WTC11 (cell line): ENCODE data around the gene HOXB5. TPM values are rescaled to one million over a fixed set of nuclear protein-coding genes. Genes with fewer than 3 reads are reported as not detected.

Experiments used
- ATAC-seq: fragments of 200-7000 bp; cut with Tn5 transposase; 2 replicates; pipeline ENCODE4 v1.10.0; 2021; ENCODE audit warnings: mild to moderate bottlenecking, moderate library complexity
- CTCF ChIA-PET: fragments of 300-600 bp; sonication (Branson Sonifier 250); formaldehyde crosslinking; loops from one replicate; lab custom pipeline; 2021; ENCODE audit warnings: antibody characterized with exemption; lab: Charles Lee
- POLR2A ChIA-PET: fragments of 350-600 bp; sonication (Branson Sonifier 250); formaldehyde crosslinking; loops from one replicate; lab custom pipeline; 2021; ENCODE audit warnings: antibody characterized with exemption; lab: Charles Lee
- DNase-seq: peaks from one replicate; pipeline ENCODE4 v3.0.0; 2021; ENCODE audit warnings: low spot score
- H3K27ac Mint-ChIP-seq: 2 replicates; pipeline ENCODE4 v1.8.0; 2021; ENCODE audit warnings: mixed read lengths
- H3K27me3 Mint-ChIP-seq: 2 replicates; pipeline ENCODE4 v1.8.0; 2021; ENCODE audit warnings: low read depth, mild to moderate bottlenecking, moderate library complexity, mixed read lengths
- H3K36me3 Mint-ChIP-seq: 2 replicates; pipeline ENCODE4 v1.8.0; 2021; ENCODE audit warnings: mixed read lengths
- H3K4me1 Mint-ChIP-seq: 2 replicates; pipeline ENCODE4 v1.8.0; 2022; ENCODE audit warnings: mixed read lengths
- H3K4me3 Mint-ChIP-seq: 2 replicates; pipeline ENCODE4 v1.8.0; 2021; ENCODE audit warnings: mild to moderate bottlenecking, moderate library complexity, mixed read lengths
- H3K9me3 Mint-ChIP-seq: 2 replicates; pipeline ENCODE4 v1.8.0; 2021; ENCODE audit warnings: mixed read lengths
- ATF1 ChIP-seq: sonication (generic); formaldehyde crosslinking; IDR thresholded peaks from 2 replicates; pipeline ENCODE4 v1.8.1; 2023; ENCODE audit warnings: mild to moderate bottlenecking, moderate library complexity, missing genetic modification reagents
- CBFB ChIP-seq: sonication (generic); formaldehyde crosslinking; IDR thresholded peaks from 2 replicates; pipeline ENCODE4 v1.8.1; 2022; ENCODE audit warnings: mild to moderate bottlenecking, low read depth, missing genetic modification reagents
- EMX1 ChIP-seq: fragments of 250-450 bp; sonication (Bioruptor Pico); IDR thresholded peaks from 2 replicates; pipeline ENCODE4 v1.8.0; 2021; ENCODE audit warnings: mild to moderate bottlenecking
- FOXK1 ChIP-seq: sonication (generic); formaldehyde crosslinking; IDR thresholded peaks from 2 replicates; pipeline ENCODE4 v1.8.0; 2022; ENCODE audit warnings: mild to moderate bottlenecking, moderate library complexity, missing genetic modification reagents
- FOXP1 ChIP-seq: sonication (generic); formaldehyde crosslinking; IDR thresholded peaks from 2 replicates; pipeline ENCODE4 v1.8.0; 2022; ENCODE audit warnings: missing genetic modification reagents, mild to moderate bottlenecking, moderate library complexity, borderline replicate concordance
- GRHL2 ChIP-seq: fragments of 250-450 bp; sonication (Bioruptor Pico); IDR thresholded peaks from 2 replicates; pipeline ENCODE4 v1.8.0; 2022; ENCODE audit warnings: mild to moderate bottlenecking, moderate library complexity; ENCODE audit not compliant: insufficient replicate concordance, severe bottlenecking
- GTF2I ChIP-seq: fragments of 250-450 bp; sonication (Bioruptor Pico); conservative IDR thresholded peaks from 2 replicates; pipeline ENCODE4 v1.4.0; 2021; ENCODE audit warnings: mild to moderate bottlenecking
- JUN ChIP-seq: sonication (generic); formaldehyde crosslinking; IDR thresholded peaks from 2 replicates; pipeline ENCODE4 v1.8.0; 2023; ENCODE audit warnings: mild to moderate bottlenecking, missing genetic modification reagents
- NFYB ChIP-seq: sonication (generic); formaldehyde crosslinking; conservative IDR thresholded peaks from 2 replicates; pipeline ENCODE4 v1.8.0; 2022; ENCODE audit warnings: low read depth, missing genetic modification reagents
- NR1H2 ChIP-seq: sonication (generic); formaldehyde crosslinking; IDR thresholded peaks from 2 replicates; pipeline ENCODE4 v1.9.0; 2021; ENCODE audit warnings: mild to moderate bottlenecking, moderate library complexity, missing genetic modification reagents
- SOX15 ChIP-seq: fragments of 250-450 bp; sonication (Bioruptor Pico); IDR thresholded peaks from 2 replicates; pipeline ENCODE4 v1.9.0; 2021; ENCODE audit warnings: mild to moderate bottlenecking
- total RNA-seq: library from RNA; stranded (reverse); gene quantifications from 3 replicates; pipeline ENCODE4 v1.2.3, GENCODE V29; 2021
- TF ChIP-seq, protein P1 (sequence below): sonication (generic); formaldehyde crosslinking; IDR thresholded peaks from 2 replicates; pipeline ENCODE4 v1.8.0; 2022; ENCODE audit warnings: mild to moderate bottlenecking, missing genetic modification reagents
- TF ChIP-seq, protein P2 (sequence below): sonication (generic); formaldehyde crosslinking; IDR thresholded peaks from 2 replicates; pipeline ENCODE4 v1.8.0; 2022; ENCODE audit warnings: missing genetic modification reagents
- TF ChIP-seq, protein P3 (sequence below): fragments of 250-450 bp; sonication (Bioruptor Pico); IDR thresholded peaks from 2 replicates; pipeline ENCODE4 v2.1.2; 2022; ENCODE audit warnings: mild to moderate bottlenecking, moderate library complexity
- TF ChIP-seq, protein P4 (sequence below): fragments of 200-600 bp; IDR thresholded peaks from 2 replicates; pipeline ENCODE4 v1.8.0; 2022; ENCODE audit warnings: antibody characterized with exemption
- TF ChIP-seq, protein P5 (sequence below): sonication (generic); formaldehyde crosslinking; IDR thresholded peaks from 2 replicates; pipeline ENCODE4 v1.8.1; 2023; ENCODE audit warnings: mild to moderate bottlenecking, missing genetic modification reagents
- TF ChIP-seq, protein P6 (sequence below): sonication (generic); formaldehyde crosslinking; IDR thresholded peaks from 2 replicates; pipeline ENCODE4 v1.8.0; 2023; ENCODE audit warnings: missing genetic modification reagents
- TF ChIP-seq, protein P7 (sequence below): sonication (generic); formaldehyde crosslinking; IDR thresholded peaks from 2 replicates; pipeline ENCODE4 v1.8.0; 2022; ENCODE audit warnings: mild to moderate bottlenecking, missing genetic modification reagents

The HOXB5 gene
- total RNA-seq, 1 experiment from 2014 or later = not detected

DNA sequence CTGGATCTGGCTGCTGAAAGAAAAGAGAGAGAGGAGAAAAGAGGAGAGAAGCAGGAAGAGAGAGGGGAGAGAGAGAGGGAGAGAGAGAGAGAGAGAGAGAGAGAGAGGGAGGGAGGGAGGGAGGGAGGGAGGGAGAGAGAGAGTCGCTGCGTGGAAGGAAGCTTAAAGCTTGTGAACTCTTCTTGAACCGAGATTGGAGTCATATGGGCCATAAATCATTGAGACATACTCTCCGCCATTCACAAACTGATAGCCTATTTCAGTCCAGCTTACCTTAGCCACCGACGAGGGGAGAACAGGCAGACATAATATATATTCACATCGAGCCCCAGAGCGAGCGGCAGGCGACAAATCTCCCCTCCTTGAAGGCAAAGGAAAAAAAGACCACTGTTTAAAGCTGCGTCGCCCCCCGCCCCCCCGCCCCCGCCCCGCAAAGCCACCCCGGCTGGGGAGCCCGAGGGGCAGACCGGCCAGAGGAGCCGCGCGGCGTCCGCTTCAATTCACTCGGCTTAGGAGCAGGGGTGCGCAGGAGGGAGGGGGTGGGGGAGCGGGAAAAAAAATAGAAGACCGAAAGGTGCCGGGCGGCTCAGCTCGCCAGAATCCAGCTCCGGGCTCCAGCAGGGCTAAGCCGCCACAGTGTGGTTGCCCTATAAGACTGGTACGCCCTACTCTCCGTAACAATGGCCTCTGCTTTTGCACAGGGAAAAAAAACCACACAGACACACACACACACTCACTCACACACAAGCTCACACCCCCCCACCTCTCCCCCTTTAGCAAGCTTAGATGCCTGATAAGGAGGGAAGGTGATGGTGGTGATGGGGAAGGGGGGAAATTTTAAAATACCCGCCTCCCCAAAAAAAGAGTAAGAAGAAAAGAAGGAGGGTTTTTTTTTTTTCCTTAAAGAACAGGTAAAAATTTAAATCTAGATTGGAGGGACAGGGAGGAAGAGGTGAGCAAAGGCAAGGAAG, 38.0 kb downstream of the HOXB5 start (continued):
- TF ChIP-seq NR1H2 (CRISPR knock-in tag) = no peak
- TF ChIP-seq, all 79 proteins: peak for 0

DNA sequence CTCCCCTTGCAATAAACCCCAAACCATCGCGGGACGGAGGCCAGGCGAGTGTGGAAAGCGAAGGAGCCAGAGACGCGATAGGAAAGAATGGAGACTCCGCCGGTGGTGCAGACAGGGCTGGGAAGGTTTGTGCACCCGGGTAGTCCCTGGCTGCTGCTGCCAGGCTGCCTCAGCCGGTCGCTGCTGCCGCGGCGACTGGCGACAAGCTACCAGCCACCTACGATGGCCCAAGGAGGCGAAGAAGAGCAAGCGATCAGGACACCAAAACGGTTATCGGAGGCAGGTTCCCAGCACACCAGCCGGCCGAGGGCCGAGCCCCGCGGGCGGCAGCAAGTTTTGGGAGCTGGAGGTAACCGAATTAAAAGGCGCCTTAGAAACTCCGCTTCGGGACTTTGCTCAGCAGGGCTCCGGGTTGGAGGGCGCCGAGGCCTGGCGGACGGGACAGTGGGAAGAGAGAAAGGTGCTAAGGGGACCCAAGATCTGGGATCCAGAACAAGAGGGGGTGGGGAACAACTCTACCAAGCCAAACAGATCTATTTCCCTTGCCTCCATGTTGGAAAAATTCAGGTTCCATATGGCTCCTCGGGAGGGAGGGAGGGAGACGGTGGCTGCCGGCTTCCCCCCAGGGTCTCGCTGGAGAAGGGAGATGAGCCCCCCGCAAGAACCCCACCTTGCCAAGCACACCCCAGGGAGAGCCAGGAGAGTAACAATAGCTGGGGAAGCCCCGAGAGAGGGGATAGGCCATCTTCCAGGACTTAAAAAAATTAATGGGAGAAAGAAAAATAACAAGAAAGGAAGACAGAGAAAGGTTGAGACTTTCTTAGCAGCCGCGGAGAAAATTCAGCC, 38.9 kb downstream of the HOXB5 start:
- Mint-ChIP-seq H3K9me3 (no peaks in the 10 kb centered on the region), H3K4me1 (peaks cover 37% of the 10 kb centered on the region)
- POLR2A ChIA-PET = interaction anchor here (1.0 kb wide), 1 partner anchor 9 kb away, joined by 3 read pairs; no protein-coding TSS in a partner anchor
- TF ChIP-seq, protein P1, sequence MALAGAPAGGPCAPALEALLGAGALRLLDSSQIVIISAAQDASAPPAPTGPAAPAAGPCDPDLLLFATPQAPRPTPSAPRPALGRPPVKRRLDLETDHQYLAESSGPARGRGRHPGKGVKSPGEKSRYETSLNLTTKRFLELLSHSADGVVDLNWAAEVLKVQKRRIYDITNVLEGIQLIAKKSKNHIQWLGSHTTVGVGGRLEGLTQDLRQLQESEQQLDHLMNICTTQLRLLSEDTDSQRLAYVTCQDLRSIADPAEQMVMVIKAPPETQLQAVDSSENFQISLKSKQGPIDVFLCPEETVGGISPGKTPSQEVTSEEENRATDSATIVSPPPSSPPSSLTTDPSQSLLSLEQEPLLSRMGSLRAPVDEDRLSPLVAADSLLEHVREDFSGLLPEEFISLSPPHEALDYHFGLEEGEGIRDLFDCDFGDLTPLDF (CRISPR knock-in tag) = no peak
- TF ChIP-seq, protein P2, sequence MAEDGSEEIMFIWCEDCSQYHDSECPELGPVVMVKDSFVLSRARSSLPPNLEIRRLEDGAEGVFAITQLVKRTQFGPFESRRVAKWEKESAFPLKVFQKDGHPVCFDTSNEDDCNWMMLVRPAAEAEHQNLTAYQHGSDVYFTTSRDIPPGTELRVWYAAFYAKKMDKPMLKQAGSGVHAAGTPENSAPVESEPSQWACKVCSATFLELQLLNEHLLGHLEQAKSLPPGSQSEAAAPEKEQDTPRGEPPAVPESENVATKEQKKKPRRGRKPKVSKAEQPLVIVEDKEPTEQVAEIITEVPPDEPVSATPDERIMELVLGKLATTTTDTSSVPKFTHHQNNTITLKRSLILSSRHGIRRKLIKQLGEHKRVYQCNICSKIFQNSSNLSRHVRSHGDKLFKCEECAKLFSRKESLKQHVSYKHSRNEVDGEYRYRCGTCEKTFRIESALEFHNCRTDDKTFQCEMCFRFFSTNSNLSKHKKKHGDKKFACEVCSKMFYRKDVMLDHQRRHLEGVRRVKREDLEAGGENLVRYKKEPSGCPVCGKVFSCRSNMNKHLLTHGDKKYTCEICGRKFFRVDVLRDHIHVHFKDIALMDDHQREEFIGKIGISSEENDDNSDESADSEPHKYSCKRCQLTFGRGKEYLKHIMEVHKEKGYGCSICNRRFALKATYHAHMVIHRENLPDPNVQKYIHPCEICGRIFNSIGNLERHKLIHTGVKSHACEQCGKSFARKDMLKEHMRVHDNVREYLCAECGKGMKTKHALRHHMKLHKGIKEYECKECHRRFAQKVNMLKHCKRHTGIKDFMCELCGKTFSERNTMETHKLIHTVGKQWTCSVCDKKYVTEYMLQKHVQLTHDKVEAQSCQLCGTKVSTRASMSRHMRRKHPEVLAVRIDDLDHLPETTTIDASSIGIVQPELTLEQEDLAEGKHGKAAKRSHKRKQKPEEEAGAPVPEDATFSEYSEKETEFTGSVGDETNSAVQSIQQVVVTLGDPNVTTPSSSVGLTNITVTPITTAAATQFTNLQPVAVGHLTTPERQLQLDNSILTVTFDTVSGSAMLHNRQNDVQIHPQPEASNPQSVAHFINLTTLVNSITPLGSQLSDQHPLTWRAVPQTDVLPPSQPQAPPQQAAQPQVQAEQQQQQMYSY (CRISPR knock-in tag) = no peak
- TF ChIP-seq, protein P3, sequence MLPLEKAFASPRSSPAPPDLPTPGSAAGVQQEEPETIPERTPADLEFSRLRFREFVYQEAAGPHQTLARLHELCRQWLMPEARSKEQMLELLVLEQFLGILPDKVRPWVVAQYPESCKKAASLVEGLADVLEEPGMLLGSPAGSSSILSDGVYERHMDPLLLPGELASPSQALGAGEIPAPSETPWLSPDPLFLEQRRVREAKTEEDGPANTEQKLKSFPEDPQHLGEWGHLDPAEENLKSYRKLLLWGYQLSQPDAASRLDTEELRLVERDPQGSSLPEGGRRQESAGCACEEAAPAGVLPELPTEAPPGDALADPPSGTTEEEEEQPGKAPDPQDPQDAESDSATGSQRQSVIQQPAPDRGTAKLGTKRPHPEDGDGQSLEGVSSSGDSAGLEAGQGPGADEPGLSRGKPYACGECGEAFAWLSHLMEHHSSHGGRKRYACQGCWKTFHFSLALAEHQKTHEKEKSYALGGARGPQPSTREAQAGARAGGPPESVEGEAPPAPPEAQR = no peak
- TF ChIP-seq EMX1 (CRISPR knock-in tag) (no peak), JUN (CRISPR knock-in tag) (no peak)
- TF ChIP-seq, protein P4, sequence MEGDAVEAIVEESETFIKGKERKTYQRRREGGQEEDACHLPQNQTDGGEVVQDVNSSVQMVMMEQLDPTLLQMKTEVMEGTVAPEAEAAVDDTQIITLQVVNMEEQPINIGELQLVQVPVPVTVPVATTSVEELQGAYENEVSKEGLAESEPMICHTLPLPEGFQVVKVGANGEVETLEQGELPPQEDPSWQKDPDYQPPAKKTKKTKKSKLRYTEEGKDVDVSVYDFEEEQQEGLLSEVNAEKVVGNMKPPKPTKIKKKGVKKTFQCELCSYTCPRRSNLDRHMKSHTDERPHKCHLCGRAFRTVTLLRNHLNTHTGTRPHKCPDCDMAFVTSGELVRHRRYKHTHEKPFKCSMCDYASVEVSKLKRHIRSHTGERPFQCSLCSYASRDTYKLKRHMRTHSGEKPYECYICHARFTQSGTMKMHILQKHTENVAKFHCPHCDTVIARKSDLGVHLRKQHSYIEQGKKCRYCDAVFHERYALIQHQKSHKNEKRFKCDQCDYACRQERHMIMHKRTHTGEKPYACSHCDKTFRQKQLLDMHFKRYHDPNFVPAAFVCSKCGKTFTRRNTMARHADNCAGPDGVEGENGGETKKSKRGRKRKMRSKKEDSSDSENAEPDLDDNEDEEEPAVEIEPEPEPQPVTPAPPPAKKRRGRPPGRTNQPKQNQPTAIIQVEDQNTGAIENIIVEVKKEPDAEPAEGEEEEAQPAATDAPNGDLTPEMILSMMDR = no peak
- TF ChIP-seq, all 79 proteins: peak for 0
- ATAC-seq (no peak), DNase-seq (no peak)
- CTCF ChIA-PET = interaction anchor here (1.2 to 1.9 kb wide), 2 partner anchors 53 to 61 kb away, joined by 3 to 11 read pairs; no protein-coding TSS in a partner anchor
- no peaks in the 10 kb centered on the region for H3K36me3 Mint-ChIP-seq
- H3K27me3 Mint-ChIP-seq = peaks cover 100% of the 10 kb centered on the region; the same call in 1 of the 2 replicates
- no peak overlapping the region for H3K27ac Mint-ChIP-seq
- peak overlapping the region; percentile 58 for H3K4me3 Mint-ChIP-seq

DNA sequence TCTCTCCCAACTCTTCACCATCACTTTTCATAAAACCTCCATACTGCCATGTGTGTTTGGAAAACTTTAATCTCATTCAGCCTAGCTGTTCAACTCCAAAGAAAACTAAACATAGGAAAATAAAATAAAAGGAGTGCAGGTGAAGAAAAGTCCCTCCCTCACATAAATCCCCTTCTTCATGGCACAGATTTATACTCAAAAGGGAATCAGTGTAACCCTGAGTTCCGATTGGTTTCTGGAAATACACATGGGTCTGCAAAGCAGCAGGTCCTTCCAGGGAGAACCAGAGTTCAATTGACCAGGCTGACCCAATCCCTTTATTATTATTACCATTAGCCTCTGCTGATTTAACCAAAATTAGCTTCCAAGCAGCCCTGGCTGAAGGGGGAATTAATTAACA, 39.8 kb downstream of the HOXB5 start:
- Mint-ChIP-seq H3K27ac (no peak overlapping the region), H3K27me3 (peaks cover 100% of the 10 kb centered on the region; the same call in 1 of the 2 replicates), H3K4me3 (no peak overlapping the region), H3K36me3 (no peaks in the 10 kb centered on the region), H3K9me3 (no peaks in the 10 kb centered on the region), H3K4me1 (peaks cover 37% of the 10 kb centered on the region)
- DNase-seq (no peak), ATAC-seq (no peak)
- CTCF ChIA-PET = no interaction called here
- POLR2A ChIA-PET = no interaction called here
- TF ChIP-seq FOXP1 (CRISPR knock-in tag) (no peak), NFYB (CRISPR knock-in tag) (no peak), FOXK1 (CRISPR knock-in tag) (no peak), GRHL2 (CRISPR knock-in tag) (no peak), CBFB (no peak), SOX15 (no peak), GTF2I (CRISPR knock-in tag) (no peak), ATF1 (CRISPR knock-in tag) (no peak)
- TF ChIP-seq, protein P5, sequence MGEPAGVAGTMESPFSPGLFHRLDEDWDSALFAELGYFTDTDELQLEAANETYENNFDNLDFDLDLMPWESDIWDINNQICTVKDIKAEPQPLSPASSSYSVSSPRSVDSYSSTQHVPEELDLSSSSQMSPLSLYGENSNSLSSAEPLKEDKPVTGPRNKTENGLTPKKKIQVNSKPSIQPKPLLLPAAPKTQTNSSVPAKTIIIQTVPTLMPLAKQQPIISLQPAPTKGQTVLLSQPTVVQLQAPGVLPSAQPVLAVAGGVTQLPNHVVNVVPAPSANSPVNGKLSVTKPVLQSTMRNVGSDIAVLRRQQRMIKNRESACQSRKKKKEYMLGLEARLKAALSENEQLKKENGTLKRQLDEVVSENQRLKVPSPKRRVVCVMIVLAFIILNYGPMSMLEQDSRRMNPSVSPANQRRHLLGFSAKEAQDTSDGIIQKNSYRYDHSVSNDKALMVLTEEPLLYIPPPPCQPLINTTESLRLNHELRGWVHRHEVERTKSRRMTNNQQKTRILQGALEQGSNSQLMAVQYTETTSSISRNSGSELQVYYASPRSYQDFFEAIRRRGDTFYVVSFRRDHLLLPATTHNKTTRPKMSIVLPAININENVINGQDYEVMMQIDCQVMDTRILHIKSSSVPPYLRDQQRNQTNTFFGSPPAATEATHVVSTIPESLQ = no peak
- TF ChIP-seq, protein P6, sequence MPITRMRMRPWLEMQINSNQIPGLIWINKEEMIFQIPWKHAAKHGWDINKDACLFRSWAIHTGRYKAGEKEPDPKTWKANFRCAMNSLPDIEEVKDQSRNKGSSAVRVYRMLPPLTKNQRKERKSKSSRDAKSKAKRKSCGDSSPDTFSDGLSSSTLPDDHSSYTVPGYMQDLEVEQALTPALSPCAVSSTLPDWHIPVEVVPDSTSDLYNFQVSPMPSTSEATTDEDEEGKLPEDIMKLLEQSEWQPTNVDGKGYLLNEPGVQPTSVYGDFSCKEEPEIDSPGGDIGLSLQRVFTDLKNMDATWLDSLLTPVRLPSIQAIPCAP (CRISPR knock-in tag) = no peak
- TF ChIP-seq, protein P7, sequence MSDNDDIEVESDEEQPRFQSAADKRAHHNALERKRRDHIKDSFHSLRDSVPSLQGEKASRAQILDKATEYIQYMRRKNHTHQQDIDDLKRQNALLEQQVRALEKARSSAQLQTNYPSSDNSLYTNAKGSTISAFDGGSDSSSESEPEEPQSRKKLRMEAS (CRISPR knock-in tag) = no peak
